Adrenal gland (tissue), 12 donors: ENCODE measurements around the gene DTL. TPM values are rescaled to one million over a fixed set of nuclear protein-coding genes. Genes with fewer than 3 reads are reported as not detected.

Experiments used
- DNase-seq, 7 donors: peaks; one replicate each; pipeline ENCODE4 v3.0.0-alpha.2; 2019 to 2020
- H3K27ac ChIP-seq, 5 donors: fragments of 200-600 bp; sonication (generic) in 4 of 5; 1 replicate in 3 of 5; 2 replicates in 2 of 5; pipeline versions ENCODE4 v1.5.1 to v1.8.0; 2016 to 2020; ENCODE audit warnings: mild to moderate bottlenecking in 1 of 5
- H3K27me3 ChIP-seq: fragments of 200-600 bp; 2 replicates; pipeline ENCODE4 v1.8.0; 2021
- H3K36me3 ChIP-seq, 2 donors: fragments of 200-600 bp; replicated peaks in 1 of 2; 1 replicate in 1 of 2; 2 replicates in 1 of 2; pipeline versions ENCODE4 v1.5.1 to v1.8.0; 2018 to 2022
- H3K4me1 ChIP-seq, 2 donors: fragments of 200-600 bp; replicated peaks in 1 of 2; 1 replicate in 1 of 2; 2 replicates in 1 of 2; pipeline versions ENCODE4 v1.5.1 to v1.8.0; 2018 to 2021
- H3K4me3 ChIP-seq, 4 donors: fragments of 200-600 bp; sonication (generic) in 3 of 4; one replicate each; pipeline ENCODE4 v1.5.1; 2016 to 2018
- H3K9me3 ChIP-seq, 3 donors: fragments of 200-600 bp; sonication (generic) in 1 of 3; replicated peaks in 1 of 3; 1 replicate in 2 of 3; 2 replicates in 1 of 3; pipeline versions ENCODE4 v1.5.1 to v1.8.0; 2016 to 2021
- CTCF ChIP-seq, 6 experiments: fragments of 450-650 bp in 4 of 6; fragments of 200-600 bp in 2 of 6; sonication (generic) in 1 of 6; IDR thresholded peaks; 1 replicate in 5 of 6; 2 replicates in 1 of 6; pipeline versions ENCODE4 v1.5.1 to v1.8.0; 2016 to 2021; ENCODE audit warnings: antibody characterized with exemption in 6 of 6, mild to moderate bottlenecking in 2 of 6, moderate library complexity in 1 of 6
- POLR2A ChIP-seq, 2 donors: fragments of 450-650 bp; IDR thresholded peaks; one replicate each; pipeline ENCODE4 v1.6.1; 2017; ENCODE audit warnings: antibody characterized with exemption in 2 of 2, mild to moderate bottlenecking in 2 of 2, moderate library complexity in 1 of 2
- WGBS, 4 donors: extraction: QIAGEN DNeasy Blood & Tissue Kit in 2 of 4; methylation state at CpG; one replicate each; pipeline versions ENCODE4 v1.1.5 to v1.1.7; 2013 to 2017; 5-methylcytosine and 5-hydroxymethylcytosine counted together
- intact Hi-C, 2 donors: fragments of 100-400 bp; cut with DNase I; formaldehyde crosslinking; loops; one replicate each; pipeline versions ENCODE4 v1.14.1 to v1.15.0; 2022 to 2023
- polyA plus RNA-seq, 3 donors: library from polyadenylated mRNA; stranded (reverse); fragments of 200-250 nt in 2 of 3; fragments of 350-450 nt in 1 of 3; fragmentation: Illumina TruSeq in 1 of 3; extraction: RNeasy Lipid Tissue Mini Kit (QIAGEN cat#74804) in 1 of 3; gene quantifications; one replicate each; pipeline ENCODE4 v1.2.3, GENCODE V29; 2013 to 2014
- total RNA-seq, 9 donors: library from RNA; depleted of rRNA in 4 of 9; stranded (reverse); fragments of >200 nt in 4 of 9; fragments of 120-200 nt in 1 of 9; fragmentation: NEBNext Ultra II Directional in 1 of 9; extraction: Animal tissue kit (Norgen Biotek cat#: 25700) in 1 of 9; gene quantifications; one replicate each; pipeline versions ENCODE4 v1.1.0 to v1.2.4, GENCODE V29; 2013 to 2023
- donor health status: healthy with polysubstance abuse.
- donor health status: Bipolar disorder and iron deficiency.
- donor health status: DM: yes; HTN: yes; CAD: no.
- donor health status: DM: no; HTN: no; CAD: no.
- donor health status: DM: no; HTN: no; CAD: no.
- donor health status: DM: yes; HTN: yes; CAD: no.

DTL gene
- total and polyA plus RNA-seq, 12 donors = 0.06 to 11.4 (median 0.66) TPM

GRCh38 chr1:212044851-212045250 lies 9.3 kb downstream of the DTL start:
- intact Hi-C loops = no loop called here
- 95 to 100% (median 100%) methylated on average over 1 of the region's 1 CpG for WGBS, 4 donors
- no peak overlapping the region for H3K27ac ChIP-seq

GRCh38 chr1:212045981-212046380 lies 10.4 kb downstream of the DTL start:
- H3K4me3 ChIP-seq = no peak overlapping the region
- DNase-seq = no peak
- no peak overlapping the region for H3K27ac ChIP-seq
- intact Hi-C loops = no loop called here
- H3K9me3 ChIP-seq = no peaks in the 10 kb centered on the region
- no peak for TF ChIP-seq POLR2A (IDR thresholded peaks at IDR 0.05)
- TF ChIP-seq CTCF (IDR thresholded peaks at IDR 0.05) = no peak
- no peaks in the 10 kb centered on the region for H3K36me3 ChIP-seq
- WGBS, 4 donors = 98 to 100% (median 98%) methylated on average over 2 of the region's 2 CpGs
- H3K27me3 ChIP-seq = no peaks in the 10 kb centered on the region
- H3K4me1 ChIP-seq = no peaks in the 10 kb centered on the region

More at GRCh38 chr1:212044851-212045250, 9.3 kb downstream of the DTL start:
- H3K9me3 ChIP-seq = no peaks in the 10 kb centered on the region
- no peak for DNase-seq
- no peak overlapping the region for H3K4me3 ChIP-seq
- no peaks in the 10 kb centered on the region for H3K4me1 ChIP-seq
- no peak for TF ChIP-seq POLR2A (IDR thresholded peaks at IDR 0.05)
- TF ChIP-seq CTCF (IDR thresholded peaks at IDR 0.05) = no peak
- H3K36me3 ChIP-seq = no peaks in the 10 kb centered on the region
- no peaks in the 10 kb centered on the region for H3K27me3 ChIP-seq

- H3K27me3 ChIP-seq = no peaks in the 10 kb centered on the region
- H3K27ac ChIP-seq = no peak overlapping the region
- H3K36me3 ChIP-seq = no peaks in the 10 kb centered on the region
- H3K4me1 ChIP-seq = no peaks in the 10 kb centered on the region
- DNase-seq = no peak
- H3K9me3 ChIP-seq = no peaks in the 10 kb centered on the region
- no peak for TF ChIP-seq POLR2A (IDR thresholded peaks at IDR 0.05)
- no peak for TF ChIP-seq CTCF (IDR thresholded peaks at IDR 0.05)
- intact Hi-C loops = no loop called here
- no peak overlapping the region for H3K4me3 ChIP-seq
- 36 to 88% (median 78%) methylated on average over 1 of the region's 1 CpG for WGBS, 4 donors
These were observed 18.4 kb downstream of the DTL start for GRCh38 chr1:212053993-212054392.

GRCh38 chr1:212055333-212055732 lies 19.8 kb downstream of the DTL start:
- Histone ChIP-seq H3K4me3 (no peak overlapping the region), H3K27me3 (no peaks in the 10 kb centered on the region), H3K36me3 (no peaks in the 10 kb centered on the region), H3K27ac (no peak overlapping the region), H3K4me1 (no peaks in the 10 kb centered on the region), H3K9me3 (no peaks in the 10 kb centered on the region)
- TF ChIP-seq POLR2A (IDR thresholded peaks at IDR 0.05) (no peak), CTCF (IDR thresholded peaks at IDR 0.05) (no peak)
- intact Hi-C loops = loop anchor here in 1 of 2 donors (5.0 kb wide), 1 partner anchor 317 kb away; no protein-coding TSS in a partner anchor
- 79 to 100% (median 98%) methylated on average over 2 of the region's 2 CpGs for WGBS, 4 donors
- DNase-seq = no peak
